Astrocyte (in vitro differentiated cells and primary cell): Measurements from ENCODE around the gene ACTN4. TPM values are rescaled to one million over a fixed set of nuclear protein-coding genes. Genes with fewer than 3 reads are reported as not detected.
"Not testable (repeated sequence)": the region's sequence is repeated elsewhere in the genome, so short reads cannot be mapped to it uniquely, and the experiment has no call there.

Source experiments
- DNase-seq: peaks from one replicate; pipeline ENCODE4 v3.0.0-alpha.2; 2010; ENCODE audit warnings: low read depth
- FAIRE-seq: peaks from 2 replicates; lab custom pipeline; 2011; peaks lifted over from hg19 to GRCh38; lab: Jason Lieb, UNC
- H2AFZ ChIP-seq: 2 replicates; pipeline ENCODE4 v1.6.0; 2012; ENCODE audit warnings: low read depth, low read length, inconsistent platforms
- H3K27ac ChIP-seq: 2 replicates; pipeline ENCODE4 v1.5.1; 2011; ENCODE audit warnings: low read depth, low read length, inconsistent platforms
- H3K27me3 ChIP-seq: 2 replicates; pipeline ENCODE4 v1.6.0; 2011; ENCODE audit warnings: low read length, inconsistent platforms; ENCODE audit not compliant: insufficient read depth
- H3K36me3 ChIP-seq: 2 replicates; pipeline ENCODE4 v1.5.1; 2011; ENCODE audit warnings: low read length, inconsistent platforms; ENCODE audit not compliant: insufficient read depth
- H3K4me1 ChIP-seq: 2 replicates; pipeline ENCODE4 v1.5.1; 2011; ENCODE audit warnings: low read length, inconsistent platforms; ENCODE audit not compliant: insufficient read depth
- H3K4me2 ChIP-seq: 2 replicates; pipeline ENCODE4 v1.6.0; 2012; ENCODE audit warnings: low read length, inconsistent platforms
- H3K4me3 ChIP-seq: 2 replicates; pipeline ENCODE4 v1.5.1; 2011; ENCODE audit warnings: low read depth, mild to moderate bottlenecking, low read length, inconsistent platforms; ENCODE audit not compliant: insufficient read depth
- H3K79me2 ChIP-seq: 2 replicates; pipeline ENCODE4 v1.6.0; 2012; ENCODE audit warnings: mild to moderate bottlenecking, low read length, inconsistent platforms; ENCODE audit not compliant: insufficient read depth
- H3K9ac ChIP-seq: 2 replicates; pipeline ENCODE4 v1.6.0; 2012; ENCODE audit warnings: mild to moderate bottlenecking, low read length, inconsistent platforms
- H3K9me3 ChIP-seq: 2 replicates; pipeline ENCODE4 v1.5.1; 2012; ENCODE audit warnings: low read depth, mild to moderate bottlenecking, low read length, inconsistent platforms; ENCODE audit not compliant: insufficient read depth
- H4K20me1 ChIP-seq: 2 replicates; pipeline ENCODE4 v1.6.0; 2012; ENCODE audit warnings: low read length, inconsistent platforms; ENCODE audit not compliant: insufficient read depth
- H3K27ac Mint-ChIP-seq: one replicate; pipeline ENCODE4 v1.8.0; 2021; ENCODE audit warnings: mild to moderate bottlenecking, mixed read lengths; ENCODE audit not compliant: unreplicated experiment
- H3K27me3 Mint-ChIP-seq: one replicate; pipeline ENCODE4 v1.8.0; 2021; ENCODE audit warnings: low read depth, mixed read lengths; ENCODE audit not compliant: unreplicated experiment
- H3K36me3 Mint-ChIP-seq: one replicate; pipeline ENCODE4 v1.8.0; 2021; ENCODE audit warnings: low read depth, mixed read lengths; ENCODE audit not compliant: unreplicated experiment
- H3K4me1 Mint-ChIP-seq: one replicate; pipeline ENCODE4 v1.8.0; 2021; ENCODE audit warnings: low read depth, mixed read lengths; ENCODE audit not compliant: unreplicated experiment
- H3K4me3 Mint-ChIP-seq: one replicate; pipeline ENCODE4 v1.8.0; 2021; ENCODE audit warnings: mild to moderate bottlenecking, moderate library complexity, mixed read lengths; ENCODE audit not compliant: unreplicated experiment
- H3K9me3 Mint-ChIP-seq: one replicate; pipeline ENCODE4 v1.8.0; 2021; ENCODE audit warnings: mild to moderate bottlenecking, mixed read lengths; ENCODE audit not compliant: unreplicated experiment
- CTCF ChIP-seq: IDR thresholded peaks from 2 replicates; pipeline ENCODE4 v1.5.1; 2011; ENCODE audit warnings: low read depth, mild to moderate bottlenecking, inconsistent platforms, low read length, moderate library complexity; ENCODE audit not compliant: insufficient read depth
- EZH2 ChIP-seq: IDR thresholded peaks from 2 replicates; pipeline ENCODE4 v1.6.1; 2012; ENCODE audit warnings: mild to moderate bottlenecking, low read length, inconsistent platforms; ENCODE audit not compliant: insufficient read depth
- total RNA-seq: library from RNA; stranded (reverse); gene quantifications from 2 replicates; pipeline ENCODE4 v1.2.1, GENCODE V29; 2021

Gene ACTN4
- total RNA-seq, 1 donor from 2014 or later = 879 TPM

GRCh38 chr19:38759590-38760003 is 112.1 kb downstream of the ACTN4 start:
- Histone ChIP-seq H3K4me1 (no peaks in the 10 kb centered on the region), H3K36me3 (no peaks in the 10 kb centered on the region), H3K9me3 (no peaks in the 10 kb centered on the region), H3K27ac (no peak overlapping the region), H3K27me3 (no peaks in the 10 kb centered on the region), H3K9ac (no peak overlapping the region), H3K4me2 (no peak overlapping the region), H2AFZ (no peak overlapping the region), H4K20me1 (no peaks in the 10 kb centered on the region), H3K79me2 (no peaks in the 10 kb centered on the region), H3K4me3 (no peak overlapping the region)
- H3K27me3 Mint-ChIP-seq = no peaks in the 10 kb centered on the region
- H3K4me1 Mint-ChIP-seq = no peaks in the 10 kb centered on the region
- DNase-seq (no peak), FAIRE-seq (no peak)
- no peak overlapping the region for H3K27ac Mint-ChIP-seq
- H3K9me3 Mint-ChIP-seq = no peaks in the 10 kb centered on the region
- H3K4me3 Mint-ChIP-seq = no peak overlapping the region
- H3K36me3 Mint-ChIP-seq = peaks cover 2% of the 10 kb centered on the region
- no peak for TF ChIP-seq EZH2
- no peak for TF ChIP-seq CTCF

- not testable (repeated sequence) for H3K27ac ChIP-seq, H3K4me1 ChIP-seq, H3K4me1 Mint-ChIP-seq
These were observed 113.5 kb downstream of the ACTN4 start for GRCh38 chr19:38760805-38761517.

GRCh38 chr19:38761884-38762389 is 114.5 kb downstream of the ACTN4 start:
- H3K4me1 Mint-ChIP-seq, FAIRE-seq, H3K9ac ChIP-seq, H3K27me3 Mint-ChIP-seq, H3K79me2 ChIP-seq, H3K27ac Mint-ChIP-seq, H3K4me2 ChIP-seq, H2AFZ ChIP-seq, H3K27ac ChIP-seq, H3K36me3 ChIP-seq, H3K9me3 Mint-ChIP-seq, H3K27me3 ChIP-seq, H3K36me3 Mint-ChIP-seq, H3K4me1 ChIP-seq, H3K4me3 Mint-ChIP-seq, H3K9me3 ChIP-seq, H4K20me1 ChIP-seq, DNase-seq, H3K4me3 ChIP-seq: not testable (repeated sequence)

More at GRCh38 chr19:38760805-38761517, 113.5 kb downstream of the ACTN4 start:
- not testable (repeated sequence) for H3K9me3 ChIP-seq, H2AFZ ChIP-seq, H3K9me3 Mint-ChIP-seq, H3K36me3 ChIP-seq, H3K27ac Mint-ChIP-seq, FAIRE-seq, H3K9ac ChIP-seq, DNase-seq, H3K27me3 Mint-ChIP-seq, H3K36me3 Mint-ChIP-seq, H3K4me3 ChIP-seq, H3K4me2 ChIP-seq, H3K79me2 ChIP-seq, H4K20me1 ChIP-seq, H3K4me3 Mint-ChIP-seq, H3K27me3 ChIP-seq
